Stimulated activated effector memory CD8-positive, alpha-beta T cell treated with anti-CD3 and anti-CD28 coated beads, Interleukin-12 subunit alpha, Interleukin-12 subunit beta, amount 100 ng/mL, for 72 hours (primary cell): ENCODE data around the gene TRIM54.
"Not testable (repeated sequence)": the region's sequence is repeated elsewhere in the genome, so short reads cannot be mapped to it uniquely, and the experiment has no call there.

Source experiments
- ATAC-seq: fragments of 150-1000 bp; cut with Tn5 transposase; 2 replicates; pipeline ENCODE4 v1.10.0; 2021
- DNase-seq, 2 donors: peaks; one replicate each; pipeline ENCODE4 v3.0.0; 2021 to 2022; ENCODE audit warnings: low spot score in 2 of 2
- H3K27ac Mint-ChIP-seq: one replicate; pipeline ENCODE4 v1.8.0; 2022; ENCODE audit warnings: mild to moderate bottlenecking, mixed read lengths
- H3K36me3 Mint-ChIP-seq: one replicate; pipeline ENCODE4 v1.8.0; 2022; ENCODE audit warnings: mild to moderate bottlenecking, mixed read lengths
- H3K4me1 Mint-ChIP-seq: one replicate; pipeline ENCODE4 v1.8.0; 2022; ENCODE audit warnings: mixed read lengths
- H3K4me3 Mint-ChIP-seq: one replicate; pipeline ENCODE4 v1.8.0; 2022; ENCODE audit warnings: mild to moderate bottlenecking, mixed read lengths
- H3K9me3 Mint-ChIP-seq: one replicate; pipeline ENCODE4 v1.8.0; 2022; ENCODE audit warnings: mixed read lengths

Gene TRIM54

DNA sequence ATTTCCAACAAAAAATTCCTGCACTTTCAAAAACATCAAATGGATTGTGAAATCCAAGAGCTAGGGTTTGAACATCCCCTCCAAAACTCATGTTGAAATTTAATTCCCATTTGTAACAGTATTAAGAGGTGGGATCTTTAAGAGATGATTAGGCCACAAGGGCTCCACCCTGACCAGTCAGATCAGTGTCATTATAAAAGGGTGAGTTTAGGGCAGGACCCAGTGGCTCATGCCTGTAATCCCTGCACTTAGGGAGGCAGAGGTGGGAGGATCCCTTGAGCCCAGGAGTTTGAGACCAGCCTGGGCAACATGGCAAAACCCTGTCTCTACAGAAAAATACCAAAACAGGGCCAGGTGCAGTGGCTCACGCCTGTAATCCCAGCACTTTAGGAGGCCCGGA lies 65.4 kb downstream of the TRIM54 start:
- H3K9me3 Mint-ChIP-seq = no peaks in the 10 kb centered on the region
- peak overlapping the region; percentile 40 for H3K27ac Mint-ChIP-seq
- H3K4me3 Mint-ChIP-seq = no peak overlapping the region
- DNase-seq (no peak), ATAC-seq (no peak)
- H3K36me3 Mint-ChIP-seq = peaks cover 52% of the 10 kb centered on the region
- H3K4me1 Mint-ChIP-seq = peaks cover 26% of the 10 kb centered on the region

DNA sequence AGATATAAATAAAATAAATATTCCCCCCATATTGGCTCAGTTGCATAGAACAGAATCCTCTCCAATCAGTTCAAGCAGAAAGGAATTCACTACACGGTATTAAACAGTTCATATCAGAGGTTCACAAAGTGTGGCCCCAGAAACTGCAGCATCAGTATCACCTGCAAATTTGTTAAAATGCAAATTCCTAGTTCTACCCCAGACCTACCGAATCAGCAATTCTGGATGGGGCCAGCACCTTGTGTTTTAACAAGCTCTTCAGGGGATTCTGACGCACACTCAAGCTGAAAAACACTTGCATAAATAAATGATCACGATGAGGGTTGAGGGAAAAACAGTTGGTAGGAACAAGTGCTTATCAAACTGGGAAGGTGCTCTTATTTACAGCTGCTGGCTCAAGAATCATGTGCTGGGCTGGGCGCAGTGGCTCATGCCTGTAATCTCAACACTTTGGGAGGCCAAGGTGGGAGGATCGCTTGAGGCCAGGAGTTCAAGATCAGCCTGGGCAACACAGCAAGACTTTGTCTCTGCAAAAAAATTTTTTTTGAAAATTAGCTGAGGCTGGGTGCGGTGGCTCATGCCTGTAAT lies 68.0 kb downstream of the TRIM54 start:
- ATAC-seq (no peak), DNase-seq (no peak)
- Mint-ChIP-seq H3K4me3 (no peak overlapping the region), H3K4me1 (peaks cover 26% of the 10 kb centered on the region), H3K9me3 (no peaks in the 10 kb centered on the region), H3K27ac (no peak overlapping the region), H3K36me3 (peaks cover 50% of the 10 kb centered on the region)

DNA sequence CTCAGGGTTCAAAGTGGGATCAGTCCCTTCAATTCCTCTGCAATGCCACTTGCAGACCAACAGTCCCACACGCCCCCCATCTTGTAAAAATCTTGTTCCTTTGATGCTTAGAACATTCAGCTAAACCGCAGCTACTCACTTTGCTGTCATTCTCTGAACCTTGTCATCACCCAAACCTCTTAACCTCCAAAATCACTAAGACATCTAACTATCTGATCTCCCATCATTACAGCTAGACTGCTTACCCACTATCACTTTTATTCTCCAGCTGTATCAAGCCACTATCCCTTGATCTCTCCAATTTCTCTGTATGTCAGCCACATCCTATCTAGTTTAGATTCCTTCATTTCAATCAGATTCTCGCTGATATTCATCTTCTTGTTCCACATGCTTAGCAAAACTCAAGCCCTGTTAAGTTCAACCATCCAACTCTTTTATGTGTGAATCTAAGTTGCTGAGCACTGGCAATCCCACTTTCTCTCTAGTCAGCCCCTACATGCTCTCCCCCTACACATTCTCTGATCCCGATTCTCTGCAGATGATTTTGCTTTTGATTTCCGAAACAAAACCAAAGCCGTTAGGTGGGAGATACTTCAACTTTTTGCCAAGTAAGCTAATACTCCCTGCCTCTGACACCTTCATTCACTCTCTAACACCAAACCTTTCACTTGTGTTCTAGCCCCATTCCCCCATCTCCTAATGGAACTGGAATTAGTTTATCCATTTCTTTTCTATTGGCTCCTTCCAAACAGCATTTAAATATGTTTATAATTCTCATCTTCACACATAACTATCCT lies 69.8 kb downstream of the TRIM54 start:
- peak; percentile 31 for ATAC-seq
- Mint-ChIP-seq H3K4me1 (peaks cover 20% of the 10 kb centered on the region), H3K4me3 (no peak overlapping the region), H3K9me3 (no peaks in the 10 kb centered on the region), H3K27ac (peak overlapping the region; percentile 10), H3K36me3 (peaks cover 60% of the 10 kb centered on the region)
- DNase-seq = no peak

DNA sequence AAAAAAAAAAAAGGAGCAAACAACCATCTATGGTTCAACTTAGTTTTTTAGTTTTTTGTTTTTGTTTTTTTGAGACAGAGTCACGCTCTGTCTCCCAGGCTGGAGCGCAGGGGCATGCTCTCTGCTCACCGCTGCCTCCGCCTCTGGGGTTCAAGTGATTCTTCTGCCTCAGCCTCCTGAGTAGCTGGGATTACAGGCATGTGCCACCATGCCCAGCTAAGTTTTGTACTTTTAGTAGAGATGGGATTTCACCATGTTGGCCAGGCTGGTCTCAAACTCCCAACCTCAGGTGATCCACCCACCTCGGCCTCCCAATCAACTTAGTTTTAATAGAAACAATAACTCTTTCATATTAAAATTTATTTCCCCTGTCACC lies 71.1 kb downstream of the TRIM54 start:
- peaks cover 27% of the 10 kb centered on the region for H3K4me1 Mint-ChIP-seq
- ATAC-seq, H3K4me3 Mint-ChIP-seq, DNase-seq, H3K9me3 Mint-ChIP-seq, H3K27ac Mint-ChIP-seq: not testable (repeated sequence)
- peaks cover 51% of the 10 kb centered on the region for H3K36me3 Mint-ChIP-seq

DNA sequence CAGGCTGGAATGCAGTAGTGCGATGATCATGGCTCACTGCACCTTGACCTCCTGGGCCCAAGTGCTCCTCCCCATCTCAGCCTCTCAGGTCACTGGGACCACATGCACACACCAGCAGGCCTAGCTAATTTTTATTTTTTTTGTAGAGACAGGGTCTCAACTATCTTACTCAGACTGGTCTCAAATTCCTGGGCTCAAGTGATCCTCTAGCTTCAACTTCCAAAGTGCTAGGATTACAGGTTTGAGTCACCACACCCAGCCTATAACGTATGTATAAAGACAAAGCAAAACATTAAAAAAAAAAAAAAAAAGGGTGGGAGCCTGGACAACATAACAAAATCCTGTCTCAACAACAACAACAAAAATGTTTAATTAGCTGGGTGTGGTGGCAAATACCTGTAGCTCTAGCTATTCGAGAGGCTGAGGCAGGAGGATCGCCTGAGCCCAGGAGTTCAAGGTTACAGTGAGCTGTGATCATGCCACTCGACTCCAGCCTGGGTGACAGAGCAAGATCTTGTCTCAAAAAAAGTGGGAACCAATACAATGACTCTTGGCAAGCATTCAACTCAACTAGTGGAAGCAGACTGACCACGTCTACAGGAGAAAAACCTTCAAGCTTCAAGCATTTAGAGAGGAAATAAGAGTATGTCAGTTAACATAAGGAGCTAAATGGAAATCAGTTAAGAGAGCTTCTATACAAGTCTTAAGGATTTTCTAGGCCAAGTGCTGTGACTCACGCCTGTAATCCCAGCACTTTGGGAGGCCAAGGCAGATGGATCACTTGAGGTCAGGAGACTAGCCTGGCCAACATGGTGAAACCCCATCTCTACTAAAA lies 71.8 kb downstream of the TRIM54 start:
- peaks cover 32% of the 10 kb centered on the region for H3K4me1 Mint-ChIP-seq
- no peak overlapping the region for H3K27ac Mint-ChIP-seq
- no peaks in the 10 kb centered on the region for H3K9me3 Mint-ChIP-seq
- no peak overlapping the region for H3K4me3 Mint-ChIP-seq
- H3K36me3 Mint-ChIP-seq = peaks cover 49% of the 10 kb centered on the region
- ATAC-seq (no peak), DNase-seq (no peak)

DNA sequence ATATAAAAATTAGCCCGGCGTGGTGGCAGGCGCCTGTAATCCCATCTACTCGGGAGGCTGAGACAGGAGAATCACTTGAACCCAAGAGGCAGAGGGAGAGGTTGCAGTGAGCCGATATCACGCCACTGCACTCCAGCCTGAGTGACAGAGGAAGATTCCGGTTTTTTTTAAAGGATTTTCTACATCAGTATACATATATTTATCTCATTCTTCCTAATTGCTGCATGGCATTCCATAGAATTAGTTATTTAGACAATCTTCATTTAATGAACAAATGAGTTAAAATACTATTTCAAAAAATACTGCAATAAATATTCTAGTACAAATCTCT lies 72.3 kb downstream of the TRIM54 start:
- Mint-ChIP-seq H3K9me3 (no peaks in the 10 kb centered on the region), H3K4me3 (peak overlapping the region; percentile 98), H3K4me1 (peaks cover 32% of the 10 kb centered on the region), H3K27ac (no peak overlapping the region), H3K36me3 (peaks cover 43% of the 10 kb centered on the region)
- no peak for ATAC-seq
- DNase-seq = no peak

DNA sequence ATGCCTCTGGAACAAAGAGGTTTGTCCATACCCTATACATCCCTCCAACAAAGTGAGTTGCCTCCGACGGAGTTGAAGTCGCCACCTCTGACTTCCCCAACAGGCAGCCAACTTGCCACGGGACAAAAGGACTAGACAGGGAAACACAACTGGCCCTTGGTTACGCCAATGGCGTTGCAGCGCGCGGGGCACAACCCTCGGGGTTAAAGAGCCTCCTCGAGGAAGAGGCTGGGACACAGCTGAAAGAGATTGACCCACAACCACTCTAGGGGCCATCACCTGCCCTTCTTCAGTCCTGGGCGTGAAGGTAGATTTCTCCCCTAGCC lies 73.8 kb downstream of the TRIM54 start:
- peak; percentile 57 for ATAC-seq
- Mint-ChIP-seq H3K4me1 (peaks cover 35% of the 10 kb centered on the region), H3K36me3 (peaks cover 39% of the 10 kb centered on the region), H3K9me3 (no peaks in the 10 kb centered on the region), H3K27ac (peak overlapping the region; percentile 95), H3K4me3 (peak overlapping the region; percentile 98)
- no peak for DNase-seq

DNA sequence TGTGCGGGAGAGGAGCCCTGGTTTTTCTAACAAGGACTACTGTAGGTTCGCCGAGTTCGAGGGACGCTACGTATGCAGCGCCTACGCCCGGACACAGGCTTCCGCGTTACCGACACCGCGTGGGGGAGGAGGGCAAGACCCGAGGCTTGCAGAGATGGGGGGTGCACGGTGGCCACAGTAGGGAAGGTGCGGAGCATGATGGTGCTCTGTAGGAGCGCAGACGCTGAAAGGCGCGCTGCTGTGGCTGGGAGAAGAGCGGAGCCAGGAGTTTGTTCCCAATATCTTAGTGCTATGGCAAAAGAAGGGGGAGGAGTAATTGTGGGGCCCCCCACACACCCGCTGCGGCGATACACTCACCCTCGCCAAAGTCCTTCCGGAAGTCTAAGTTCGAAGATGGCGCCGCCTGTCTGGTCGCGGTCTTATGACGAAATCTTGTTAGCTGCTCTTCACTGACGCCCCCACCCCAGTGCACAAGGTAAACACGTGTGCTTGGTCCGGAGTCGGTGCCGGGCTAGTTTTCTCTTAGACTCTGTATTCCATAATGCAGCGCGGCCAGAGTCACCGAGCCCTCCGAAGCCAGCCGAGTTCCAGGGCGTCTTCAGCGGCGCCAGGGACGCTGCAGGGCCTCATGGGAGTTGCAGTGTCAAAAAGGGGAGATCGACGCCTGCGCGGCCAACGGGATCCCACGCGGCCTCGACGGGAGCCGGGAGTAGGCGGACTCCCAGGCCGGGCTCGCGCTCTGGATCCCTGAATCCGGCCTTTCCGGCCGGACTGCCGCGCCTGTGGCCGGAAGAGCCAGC lies 74.4 kb downstream of the TRIM54 start, which contains the start of gene GTF3C2:
TSS of gene GTF3C2 (minus strand) at position 383 of the 800 bp plus-strand sequence. CDS start 13,210 bp downstream, outside the sequence.
- Mint-ChIP-seq H3K9me3 (no peaks in the 10 kb centered on the region), H3K4me1 (peaks cover 34% of the 10 kb centered on the region), H3K4me3 (peak within 1 kb of the TSS; percentile 98), H3K36me3 (peaks cover 41% of the 10 kb centered on the region), H3K27ac (peak within 1 kb of the TSS; percentile 95)
- ATAC-seq (peak; percentile 89), DNase-seq (peak; percentile 84 to 97)
